GM21367 (cell line): ENCODE results near the gene ACE.

Source experiments
- ATAC-seq: cut with Tn5 transposase; IDR thresholded peaks from one replicate; pipeline ENCODE4 v1.9.1; 2021; ENCODE audit not compliant: unreplicated experiment

The ACE gene

GRCh38 chr17:63534816-63535455 lies 58.1 kb downstream of the ACE start:
- ATAC-seq = no peak

- ATAC-seq = no peak
Measured at GRCh38 chr17:63535640-63536039, 58.8 kb downstream of the ACE start.

GRCh38 chr17:63537001-63537400 lies 60.1 kb downstream of the ACE start:
- ATAC-seq = no peak

GRCh38 chr17:63537991-63538692 lies 61.3 kb downstream of the ACE start:
- no peak for ATAC-seq

GRCh38 chr17:63538693-63539595 lies 62.1 kb downstream of the ACE start:
- no peak for ATAC-seq

- ATAC-seq = no peak
Measured at GRCh38 chr17:63540590-63540989, 63.7 kb downstream of the ACE start.

- ATAC-seq = no peak
Measured at GRCh38 chr17:63542218-63542545, 65.3 kb downstream of the ACE start.

- ATAC-seq = no peak
Measured at GRCh38 chr17:63542942-63543821, 66.3 kb downstream of the ACE start.

- ATAC-seq = no peak
Measured at GRCh38 chr17:63543822-63544420, 67.1 kb downstream of the ACE start.

- no peak for ATAC-seq
Measured at GRCh38 chr17:63544467-63545301, 67.8 kb downstream of the ACE start.

- no peak for ATAC-seq
Measured at GRCh38 chr17:63546308-63547082, 69.6 kb downstream of the ACE start.

- no peak for ATAC-seq
Measured at GRCh38 chr17:63547083-63547523, 70.2 kb downstream of the ACE start.
